Caco-2 (cell line): ENCODE measurements around the gene SUN2. TPM values are rescaled to one million over a fixed set of nuclear protein-coding genes. Genes with fewer than 3 reads are reported as not detected.

ENCODE experiments used
- BruUV-seq: library from RNA; stranded (reverse); fragments of 400-500 nt; replicated peaks from 2 replicates; lab custom pipeline; 2021; lab: Mats Ljungman, UMichigan
- CTCF ChIA-PET: fragments of 300-600 bp; sonication (Branson Sonifier 250); formaldehyde crosslinking; loops from one replicate; lab custom pipeline; 2022; ENCODE audit warnings: antibody characterized with exemption; lab: Charles Lee
- POLR2A ChIA-PET: fragments of 300-600 bp; sonication (Branson Sonifier 250); formaldehyde crosslinking; loops from one replicate; lab custom pipeline; 2022; ENCODE audit warnings: antibody characterized with exemption; lab: Charles Lee
- DNase-seq, 2 experiments: peaks; one replicate each; pipeline versions ENCODE4 v3.0.0 to v3.0.0-alpha.2; 2020 to 2022
- H3K27me3 ChIP-seq: replicated peaks from 2 replicates; pipeline ENCODE4 v1.6.0; 2011; ENCODE audit warnings: low read length; ENCODE audit not compliant: control insufficient read depth, insufficient read depth
- H3K36me3 ChIP-seq: 2 replicates; pipeline ENCODE4 v1.5.1; 2011; ENCODE audit warnings: low read length; ENCODE audit not compliant: control insufficient read depth, insufficient read depth
- H3K4me1 ChIP-seq: fragments of 250-450 bp; sonication (Bioruptor Pico); 2 replicates; pipeline ENCODE4 v1.5.1; 2020; ENCODE audit warnings: mild to moderate bottlenecking
- H3K4me3 ChIP-seq: 2 replicates; pipeline ENCODE4 v1.5.1; 2011; ENCODE audit warnings: low read depth, mild to moderate bottlenecking, control low read depth, low read length
- H3K9me3 ChIP-seq: fragments of 250-450 bp; sonication (Bioruptor Pico); 2 replicates; pipeline ENCODE4 v1.5.1; 2020; ENCODE audit warnings: mild to moderate bottlenecking, moderate library complexity
- H3K27ac Mint-ChIP-seq: one replicate; pipeline ENCODE4 v1.8.0; 2022; ENCODE audit warnings: mixed read lengths; ENCODE audit not compliant: unreplicated experiment
- H3K27me3 Mint-ChIP-seq: one replicate; pipeline ENCODE4 v1.8.0; 2022; ENCODE audit warnings: mixed read lengths; ENCODE audit not compliant: insufficient read depth, unreplicated experiment
- H3K36me3 Mint-ChIP-seq: one replicate; pipeline ENCODE4 v1.8.0; 2022; ENCODE audit warnings: mild to moderate bottlenecking, mixed read lengths; ENCODE audit not compliant: insufficient read depth, unreplicated experiment
- H3K4me1 Mint-ChIP-seq: one replicate; pipeline ENCODE4 v1.8.0; 2022; ENCODE audit warnings: low read depth, mixed read lengths; ENCODE audit not compliant: unreplicated experiment
- H3K4me3 Mint-ChIP-seq: one replicate; pipeline ENCODE4 v1.8.0; 2022; ENCODE audit warnings: mild to moderate bottlenecking, moderate library complexity, mixed read lengths; ENCODE audit not compliant: unreplicated experiment
- H3K9me3 Mint-ChIP-seq: one replicate; pipeline ENCODE4 v1.8.0; 2022; ENCODE audit warnings: mixed read lengths; ENCODE audit not compliant: unreplicated experiment
- intact Hi-C: fragments of 100-400 bp; cut with micrococcal nuclease; formaldehyde crosslinking; loops from one replicate; pipeline ENCODE4 v1.10.0; 2022; ENCODE audit not compliant: unreplicated experiment
- total RNA-seq: library from RNA; stranded (reverse); gene quantifications from 2 replicates; pipeline ENCODE4 v1.2.3, GENCODE V29; 2022
- TF ChIP-seq, protein P1 (sequence below), 2 experiments: fragments of 200-600 bp in 1 of 2; IDR thresholded peaks; 1 replicate in 1 of 2; 2 replicates in 1 of 2; pipeline versions ENCODE4 v1.5.1 to v1.8.0; 2011 to 2022; ENCODE audit warnings: antibody characterized with exemption in 1 of 2, control low read depth in 1 of 2, inconsistent platforms in 1 of 2, low read depth in 1 of 2, low read length in 1 of 2, mild to moderate bottlenecking in 1 of 2, moderate library complexity in 1 of 2; ENCODE audit not compliant: insufficient read depth in 1 of 2, severe bottlenecking in 1 of 2, unreplicated experiment in 1 of 2

The SUN2 gene
- total RNA-seq, 1 experiment from 2014 or later, result 67.8 TPM

DNA sequence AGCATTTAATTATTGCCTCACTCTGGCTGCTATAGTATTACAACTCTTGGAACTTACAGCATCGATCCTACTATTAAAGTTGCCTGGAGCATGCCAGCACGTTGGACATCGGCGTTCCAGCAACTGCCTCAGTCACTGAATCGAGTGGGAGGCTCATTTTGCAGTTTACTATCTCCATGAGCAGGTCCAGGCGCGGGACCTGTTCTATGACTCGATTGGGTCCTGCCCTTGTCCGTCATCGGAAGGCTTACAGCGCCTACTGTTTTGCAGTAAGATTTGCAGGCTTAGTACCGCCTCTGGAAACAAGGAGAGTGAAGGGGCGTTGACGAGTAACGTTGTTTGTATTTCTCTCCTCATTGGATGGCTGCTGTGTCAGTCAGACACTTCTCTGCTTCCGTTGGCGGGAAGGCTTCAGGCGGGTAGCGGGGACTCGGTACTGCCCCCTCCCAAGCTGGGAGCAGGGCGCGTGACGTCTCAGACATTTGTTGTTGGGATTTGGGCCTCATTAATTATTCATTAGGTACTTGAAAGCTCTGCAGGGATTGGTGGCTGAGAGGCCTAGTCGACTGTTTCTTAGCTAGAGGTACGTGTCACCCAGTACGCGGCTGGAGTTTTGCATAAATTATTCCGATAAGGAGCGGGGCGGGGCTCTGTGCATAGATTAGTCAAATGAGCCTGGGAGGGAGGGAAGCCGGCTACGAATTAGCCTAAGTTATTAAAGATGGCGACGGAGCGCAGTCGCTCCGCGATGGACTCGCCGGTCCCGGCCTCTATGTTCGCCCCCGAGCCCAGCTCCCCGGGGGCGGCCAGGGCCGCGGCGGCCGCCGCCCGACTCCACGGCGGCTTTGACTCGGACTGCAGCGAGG lies 50.3 kb downstream of the SUN2 start, which contains the start of gene GTPBP1:
TSS of gene GTPBP1 (plus strand) at position 710 of the 866 bp plus-strand sequence. CDS start at position 722, 12 bp downstream.
- TF ChIP-seq, protein P1, sequence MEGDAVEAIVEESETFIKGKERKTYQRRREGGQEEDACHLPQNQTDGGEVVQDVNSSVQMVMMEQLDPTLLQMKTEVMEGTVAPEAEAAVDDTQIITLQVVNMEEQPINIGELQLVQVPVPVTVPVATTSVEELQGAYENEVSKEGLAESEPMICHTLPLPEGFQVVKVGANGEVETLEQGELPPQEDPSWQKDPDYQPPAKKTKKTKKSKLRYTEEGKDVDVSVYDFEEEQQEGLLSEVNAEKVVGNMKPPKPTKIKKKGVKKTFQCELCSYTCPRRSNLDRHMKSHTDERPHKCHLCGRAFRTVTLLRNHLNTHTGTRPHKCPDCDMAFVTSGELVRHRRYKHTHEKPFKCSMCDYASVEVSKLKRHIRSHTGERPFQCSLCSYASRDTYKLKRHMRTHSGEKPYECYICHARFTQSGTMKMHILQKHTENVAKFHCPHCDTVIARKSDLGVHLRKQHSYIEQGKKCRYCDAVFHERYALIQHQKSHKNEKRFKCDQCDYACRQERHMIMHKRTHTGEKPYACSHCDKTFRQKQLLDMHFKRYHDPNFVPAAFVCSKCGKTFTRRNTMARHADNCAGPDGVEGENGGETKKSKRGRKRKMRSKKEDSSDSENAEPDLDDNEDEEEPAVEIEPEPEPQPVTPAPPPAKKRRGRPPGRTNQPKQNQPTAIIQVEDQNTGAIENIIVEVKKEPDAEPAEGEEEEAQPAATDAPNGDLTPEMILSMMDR (IDR thresholded peaks at IDR 0.05; ENCODE audit: insufficient read depth in 1 of 2, low read depth in 1 of 2, low read length in 1 of 2, severe bottlenecking in 1 of 2, unreplicated experiment in 1 of 2), result no peak
- Mint-ChIP-seq H3K27me3 (no peaks in the 10 kb centered on the region), H3K4me1 (peaks cover 9% of the 10 kb centered on the region), H3K27ac (peak within 1 kb of the TSS; percentile 88), H3K36me3 (peaks cover 33% of the 10 kb centered on the region), H3K4me3 (peak within 1 kb of the TSS; percentile 89), H3K9me3 (no peaks in the 10 kb centered on the region)
- ChIA-PET CTCF (interaction anchor here (0.6 to 1.0 kb wide), 6 partner anchors 10 to 653 kb away, joined by 3 to 7 read pairs (median 4); partner anchors contain the start of gene TOMM22), POLR2A (interaction anchor here (0.6 to 1.6 kb wide), 8 partner anchors 8 to 1472 kb away, joined by 3 to 21 read pairs (median 6); partner anchors contain the start of genes TNRC6B and TOMM22)
- peak within 1 kb of the TSS; percentile 97 for H3K4me3 ChIP-seq
- H3K27me3 ChIP-seq, result no peaks in the 10 kb centered on the region
- H3K36me3 ChIP-seq, result no peaks in the 10 kb centered on the region
- no TSS peak for BruUV-seq
- H3K4me1 ChIP-seq, result peaks cover 13% of the 10 kb centered on the region
- no peaks in the 10 kb centered on the region for H3K9me3 ChIP-seq
- peak; percentile 98 to 100 for DNase-seq
- intact Hi-C loops, result loop anchor here (1.0 to 5.0 kb wide), 2 partner anchors 11 to 52 kb away; partner anchors contain the start of gene SUN2

DNA sequence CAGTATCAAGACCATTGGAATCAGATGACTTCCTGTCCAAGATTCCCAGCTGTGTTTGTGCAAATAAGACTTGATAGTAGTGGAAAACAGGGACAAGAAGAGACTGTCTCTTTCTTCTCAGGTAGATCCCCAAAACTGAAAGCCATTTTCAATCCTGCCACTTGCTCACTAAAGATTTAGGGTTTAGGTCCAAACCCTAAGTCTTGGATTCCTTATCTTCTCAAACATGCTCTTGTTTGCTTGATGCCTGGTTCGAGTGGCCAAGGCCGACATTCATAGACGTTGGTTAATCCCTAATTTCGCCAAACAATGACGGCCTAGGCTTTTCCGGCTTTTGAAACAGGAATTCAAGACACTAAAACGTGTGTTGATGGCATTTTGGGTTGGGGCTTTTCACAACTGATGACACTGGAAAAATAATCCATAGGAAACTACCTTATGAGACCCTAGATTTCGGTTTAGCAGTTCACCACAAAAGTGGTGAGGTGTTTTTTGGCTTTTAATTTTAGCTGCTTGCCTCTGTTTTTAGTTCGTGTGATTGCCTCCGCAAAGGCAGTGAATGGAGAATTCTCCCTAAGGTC lies 51.1 kb downstream of the SUN2 start:
- Mint-ChIP-seq H3K4me1 (peaks cover 9% of the 10 kb centered on the region), H3K9me3 (no peaks in the 10 kb centered on the region), H3K27me3 (no peaks in the 10 kb centered on the region), H3K27ac (peak overlapping the region; percentile 88), H3K4me3 (peak overlapping the region; percentile 89), H3K36me3 (peaks cover 37% of the 10 kb centered on the region)
- ChIA-PET CTCF (interaction anchor here (0.6 kb wide), 1 partner anchor 9 kb away, joined by 3 read pairs; no protein-coding TSS in a partner anchor), POLR2A (interaction anchor here (0.6 to 1.6 kb wide), 3 partner anchors 8 to 194 kb away, joined by 17 to 21 read pairs (median 19); partner anchors contain the start of gene TOMM22)
- Histone ChIP-seq H3K9me3 (no peaks in the 10 kb centered on the region), H3K4me1 (peaks cover 13% of the 10 kb centered on the region), H3K27me3 (no peaks in the 10 kb centered on the region), H3K36me3 (no peaks in the 10 kb centered on the region), H3K4me3 (peak overlapping the region; percentile 38)
- TF ChIP-seq, protein P1 (IDR thresholded peaks at IDR 0.05; ENCODE audit: insufficient read depth in 1 of 2, low read depth in 1 of 2, low read length in 1 of 2, severe bottlenecking in 1 of 2, unreplicated experiment in 1 of 2), result no peak
- no peak for DNase-seq
- intact Hi-C loops, result loop anchor here (1.0 to 5.0 kb wide), 2 partner anchors 10 to 53 kb away; partner anchors contain the start of gene SUN2
- BruUV-seq, result no TSS peak
